Right forelimb (tissue), 1 donor: ENCODE results near the gene UNC45A.

Experiments used
- DNase-seq: peaks from one replicate; pipeline ENCODE4 v3.0.0-alpha.2; 2018

Gene UNC45A

GRCh38 chr15:90974216-90974615 is 39.1 kb downstream of the UNC45A start:
- DNase-seq: no peak

DNA sequence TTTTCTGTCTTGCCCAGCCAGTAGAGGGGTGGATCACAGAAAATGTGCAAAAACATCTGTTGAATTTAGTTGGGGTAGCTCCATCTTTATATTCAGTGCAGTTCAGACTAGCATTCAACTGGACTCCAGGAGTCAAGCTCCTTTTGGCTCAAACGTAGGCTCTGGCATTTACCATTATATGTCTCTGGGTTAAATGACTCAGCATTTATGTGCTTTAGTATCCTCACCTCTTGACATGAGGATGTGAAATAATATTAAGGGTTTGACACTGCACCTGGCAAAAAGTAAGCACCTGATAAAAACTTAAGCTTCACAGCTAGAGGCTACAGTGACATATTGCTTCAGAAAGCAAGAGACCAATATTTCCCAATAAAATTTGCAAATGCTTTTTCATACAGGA is 44.5 kb downstream of the UNC45A start:
- DNase-seq: no peak

- DNase-seq: no peak
These were observed 46.6 kb downstream of the UNC45A start for GRCh38 chr15:90981681-90982080.

DNA sequence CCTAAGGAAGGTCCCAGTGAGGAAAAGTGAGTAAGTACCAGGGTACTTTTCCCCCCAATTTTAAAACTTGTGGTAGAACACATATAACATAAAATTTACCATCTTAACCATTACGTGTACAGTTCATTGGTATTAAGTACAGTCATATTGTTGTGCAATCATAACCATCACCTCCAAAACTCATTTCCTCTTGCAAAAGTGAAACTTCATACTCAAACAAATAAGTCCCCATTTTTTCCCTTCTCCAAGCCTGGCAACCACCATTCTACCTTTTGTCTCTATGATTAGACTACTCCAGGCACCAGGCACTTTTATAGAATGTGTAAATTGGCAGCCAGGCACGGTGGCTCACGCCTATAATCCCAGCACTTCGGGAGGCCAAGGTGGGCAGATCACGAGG is 47.0 kb downstream of the UNC45A start:
- no peak for DNase-seq

DNA sequence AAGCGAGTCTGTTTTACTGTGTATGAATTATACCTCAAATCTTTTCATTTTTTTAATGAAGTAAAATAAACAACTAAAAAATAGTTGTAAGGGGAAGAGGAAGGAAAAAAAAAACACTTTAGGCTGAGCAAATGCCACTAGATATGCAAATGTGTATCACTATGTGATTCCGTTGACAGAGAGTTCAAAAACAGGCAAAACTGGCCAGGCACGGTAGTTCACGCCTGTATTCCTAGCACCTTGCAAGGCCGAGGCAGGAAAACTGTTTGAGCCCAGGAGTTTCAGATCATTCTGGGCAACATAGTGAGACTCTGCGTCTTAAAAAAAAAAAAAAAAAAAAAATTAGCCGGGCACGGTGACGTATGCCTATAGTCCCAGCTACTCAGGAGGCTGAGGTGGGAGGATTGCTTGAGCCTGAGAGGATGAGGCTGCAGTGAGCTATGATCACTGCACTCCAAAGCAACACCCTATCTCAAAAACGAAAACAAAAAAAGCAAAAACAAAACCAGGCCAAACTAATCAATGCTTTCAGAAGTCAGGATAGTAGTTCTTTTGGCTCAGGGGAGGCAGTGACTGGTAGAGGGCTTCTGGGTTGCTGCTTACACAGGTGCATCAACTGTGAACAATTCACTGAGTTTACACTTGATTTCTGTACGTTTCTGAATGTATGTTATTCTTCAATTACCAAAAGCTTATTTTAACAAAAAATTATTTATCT is 51.9 kb downstream of the UNC45A start:
- DNase-seq: no peak

DNA sequence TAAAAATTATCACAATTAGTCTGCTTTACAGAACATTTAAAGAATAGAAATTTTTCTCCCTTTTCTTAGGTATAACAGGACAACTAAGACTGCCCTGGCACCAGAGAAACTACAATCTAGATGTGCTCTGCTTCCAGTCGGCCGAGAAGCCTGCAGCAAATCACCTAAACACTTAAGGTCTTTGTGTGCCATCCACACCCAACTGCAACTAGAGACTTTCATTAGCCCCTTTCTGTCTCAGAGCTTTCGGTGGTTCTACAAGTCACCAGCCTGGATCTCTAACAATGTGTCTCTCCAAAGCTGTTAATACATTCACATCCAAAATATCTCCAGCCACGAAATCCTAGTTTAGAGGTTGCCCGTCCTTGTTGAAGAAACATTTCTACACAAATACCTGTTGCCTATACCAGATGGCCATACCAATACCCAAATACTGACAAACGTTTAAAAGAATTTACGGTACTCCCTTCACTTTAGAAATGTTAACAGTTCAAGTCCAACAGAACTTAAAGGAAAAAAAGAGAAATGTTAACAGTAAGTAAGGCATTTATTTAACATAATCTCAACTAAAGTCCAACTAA is 52.6 kb downstream of the UNC45A start:
- DNase-seq: no peak

DNA sequence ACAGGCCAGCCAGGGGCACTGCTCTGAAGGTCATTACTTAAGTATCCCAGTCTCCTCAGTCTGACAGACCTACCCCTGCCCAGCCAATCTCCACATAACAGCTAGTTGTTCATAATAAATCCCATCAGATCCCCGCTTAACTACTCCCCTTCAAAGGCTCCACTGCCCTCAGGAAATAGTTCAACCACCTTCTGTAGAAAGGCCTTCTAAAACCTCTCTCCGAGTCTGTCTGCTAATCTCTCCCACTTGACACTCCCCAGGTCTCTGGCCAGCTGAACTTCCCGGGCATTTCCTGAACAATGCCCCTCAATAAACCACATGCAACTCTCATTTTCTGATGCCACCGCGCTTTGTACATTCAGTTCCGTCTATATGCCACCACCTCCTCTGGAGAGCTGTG is 53.2 kb downstream of the UNC45A start:
- no peak for DNase-seq

DNA sequence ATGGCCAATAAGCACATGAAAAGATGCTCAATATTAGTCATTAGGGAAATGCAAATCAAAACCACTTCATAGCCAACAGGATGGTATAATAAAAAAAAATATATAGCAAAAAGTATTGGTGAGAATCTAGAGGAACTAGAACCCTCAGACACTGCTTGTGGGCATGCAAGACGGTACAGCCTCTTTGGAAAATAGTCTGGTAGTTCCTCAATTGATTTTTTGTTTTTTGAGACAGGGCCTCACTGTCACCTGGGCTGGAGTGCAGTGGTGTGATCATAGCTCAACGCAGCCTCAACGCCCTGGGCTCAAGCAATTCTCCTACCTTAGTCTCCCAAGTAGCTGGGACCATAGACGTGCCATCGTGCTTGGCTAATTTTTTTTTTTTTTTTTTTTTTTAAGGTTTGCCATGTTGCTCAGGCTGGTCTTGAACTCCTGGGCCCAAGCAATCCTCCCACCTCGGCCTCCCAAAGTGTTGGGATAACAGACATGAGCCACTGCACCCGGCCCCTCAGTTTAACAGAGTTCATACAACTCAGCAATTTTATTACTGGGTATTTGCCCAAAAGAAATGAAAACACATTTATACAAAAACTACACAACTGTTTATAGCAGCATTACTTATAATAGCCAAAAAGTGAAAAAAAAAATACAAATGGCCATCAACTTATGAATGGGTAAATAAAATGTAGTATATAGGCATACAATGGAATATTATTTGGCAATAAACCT is 54.1 kb downstream of the UNC45A start:
- no peak for DNase-seq

GRCh38 chr15:90990446-90990845 is 55.4 kb downstream of the UNC45A start:
- DNase-seq: no peak

GRCh38 chr15:90991587-90992285 is 56.7 kb downstream of the UNC45A start:
- no peak for DNase-seq

GRCh38 chr15:90994059-90994416 is 59.0 kb downstream of the UNC45A start:
- no peak for DNase-seq

DNA sequence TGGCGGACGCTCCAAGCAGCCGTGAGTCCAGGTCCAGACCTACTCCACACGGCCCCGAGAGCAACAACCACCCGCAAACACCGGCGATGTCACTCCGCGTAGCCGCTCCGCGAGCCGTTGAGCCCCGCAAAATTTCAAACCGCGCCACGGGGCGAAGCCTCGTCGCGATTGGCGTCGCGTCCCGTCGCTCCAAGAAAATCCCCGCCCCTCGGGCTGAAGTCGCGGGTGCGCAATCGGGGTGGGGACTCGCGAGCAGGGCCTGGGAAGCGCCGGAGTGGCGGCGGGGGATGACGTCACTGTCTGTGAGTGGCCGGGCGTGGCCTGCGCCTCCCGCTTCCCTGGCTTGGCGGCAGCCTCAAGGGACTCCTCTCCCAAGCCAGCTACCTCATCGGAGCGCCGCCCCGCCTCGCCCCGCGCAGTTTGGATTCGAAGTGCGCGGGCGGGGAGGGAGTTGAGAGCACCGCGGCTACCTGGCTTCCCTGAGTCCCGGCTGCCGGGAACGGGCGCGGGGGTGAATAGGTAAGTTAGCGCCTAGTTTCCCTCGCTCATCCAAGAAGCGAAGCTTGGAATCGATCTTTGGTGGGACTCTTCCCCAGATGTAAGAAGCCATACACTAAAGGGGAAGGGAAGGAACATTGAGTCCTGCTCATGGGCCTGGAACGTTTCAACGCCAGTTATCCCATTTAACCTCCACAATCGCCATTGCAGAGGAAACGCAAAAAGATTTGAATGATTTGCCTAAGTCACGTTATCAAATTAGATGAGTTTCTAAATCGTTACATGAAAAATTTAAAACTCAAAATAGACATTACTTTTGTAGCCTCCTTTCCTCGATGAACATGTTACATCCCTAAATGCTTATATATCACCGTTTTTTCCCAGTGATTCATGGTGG is 59.6 kb downstream of the UNC45A start, which contains the start of gene PRC1:
Gene PRC1 (minus strand): TSS at position 119 of the 895 bp plus-strand sequence. CDS start 118 bp downstream, at position 1.
- peak; percentile 99 for DNase-seq

DNA sequence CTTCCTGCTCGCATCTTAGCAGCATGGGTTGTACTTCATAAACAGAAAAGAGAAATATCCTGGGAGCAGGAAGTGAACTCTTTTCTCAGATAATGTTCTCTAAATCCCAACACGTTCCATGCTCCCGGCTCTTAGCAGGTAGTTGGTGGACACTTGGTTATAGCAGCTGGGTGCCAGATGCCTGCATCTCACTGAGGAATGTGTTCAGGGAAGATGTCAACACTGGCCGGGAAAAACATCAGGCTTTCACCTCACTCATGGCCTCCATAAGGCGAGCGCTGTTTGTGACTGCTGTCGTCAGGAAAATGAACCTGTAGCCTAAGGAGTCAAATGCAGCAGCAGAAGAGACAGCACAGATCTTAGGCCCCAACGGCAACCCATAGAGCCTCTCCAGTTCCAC is 63.7 kb downstream of the UNC45A start:
- DNase-seq: no peak

DNA sequence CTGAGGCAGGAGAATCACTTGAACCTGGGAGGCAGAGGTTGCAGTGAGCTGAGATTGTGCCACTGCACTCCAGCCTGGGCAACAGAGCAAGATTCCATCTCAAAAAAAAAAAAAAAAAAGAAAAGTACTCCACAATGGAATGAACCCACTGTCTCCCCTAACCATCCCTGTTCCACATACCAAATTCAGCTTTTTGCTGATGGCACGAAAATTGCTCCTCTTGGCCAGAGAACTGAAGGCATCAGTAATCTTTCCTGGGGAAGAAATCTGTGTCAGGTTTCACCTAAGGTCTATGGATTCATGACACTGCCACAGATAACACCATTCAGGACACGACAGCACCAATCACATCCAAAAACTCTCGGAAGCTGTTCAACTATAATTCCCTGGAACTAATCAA is 66.1 kb downstream of the UNC45A start:
- DNase-seq: no peak
